HepG2 (cell line): ENCODE results near the gene ZC3H18. TPM values are rescaled to one million over a fixed set of nuclear protein-coding genes. Genes with fewer than 3 reads are reported as not detected.

Experiments
- CEBPG ChIP-seq: IDR thresholded peaks from 2 replicates; pipeline ENCODE4 v1.6.1; 2016
- GATAD2A ChIP-seq: IDR thresholded peaks from 2 replicates; pipeline ENCODE4 v1.6.1; 2016
- KDM2A ChIP-seq: sonication (generic); formaldehyde crosslinking; IDR thresholded peaks from 2 replicates; pipeline ENCODE4 v1.4.0; 2020; ENCODE audit warnings: low read depth, missing genetic modification reagents, borderline replicate concordance
- MAFG ChIP-seq: sonication (generic); formaldehyde crosslinking; IDR thresholded peaks from 2 replicates; pipeline ENCODE4 v1.5.1; 2020; ENCODE audit warnings: mild to moderate bottlenecking, missing genetic modification reagents
- REXO4 ChIP-seq: sonication (generic); formaldehyde crosslinking; IDR thresholded peaks from 2 replicates; pipeline ENCODE4 v1.8.0; 2022; ENCODE audit warnings: missing genetic modification reagents, mild to moderate bottlenecking, borderline replicate concordance
- STAG1 ChIP-seq: sonication (generic); formaldehyde crosslinking; IDR thresholded peaks from 2 replicates; pipeline ENCODE4 v1.4.0; 2020; ENCODE audit warnings: missing genetic modification reagents
- TCF7 ChIP-seq: sonication (generic); IDR thresholded peaks from 2 replicates; pipeline ENCODE4 v1.6.1; 2016; ENCODE audit warnings: antibody characterized with exemption, low read depth
- ZNF180 ChIP-seq: sonication (generic); formaldehyde crosslinking; IDR thresholded peaks from 2 replicates; pipeline ENCODE4 v1.4.0; 2020; ENCODE audit warnings: low read depth, missing genetic modification reagents, borderline replicate concordance
- ZNF766 ChIP-seq: sonication (generic); formaldehyde crosslinking; IDR thresholded peaks from 2 replicates; pipeline ENCODE4 v1.5.0; 2020; ENCODE audit warnings: missing genetic modification reagents, borderline replicate concordance
- ZNF772 ChIP-seq: sonication (generic); formaldehyde crosslinking; IDR thresholded peaks from 2 replicates; pipeline ENCODE4 v1.5.0; 2020; ENCODE audit warnings: mild to moderate bottlenecking, missing genetic modification reagents
- polyA plus RNA-seq, 8 experiments: library from polyadenylated mRNA; depleted of rRNA in 3 of 8; stranded (reverse) in 7 of 8; unstranded in 1 of 8; fragments of >200 nt; fragmentation: Illumina TruSeq in 4 of 8; extraction: Trizol in 4 of 8; gene quantifications; 2 replicates each; pipeline versions ENCODE4 v1.2.1 to v1.2.3, GENCODE V29; 2011 to 2016; ENCODE audit warnings: low read depth in 4 of 8, missing spikeins in 1 of 8, mixed read lengths in 1 of 8; ENCODE audit not compliant: insufficient read depth in 1 of 8
- total RNA-seq, 5 experiments: library from RNA; depleted of rRNA; stranded (reverse); fragments of >200 nt; fragmentation: Illumina TruSeq; extraction: Trizol; gene quantifications; 2 replicates each; pipeline ENCODE4 v1.2.3, GENCODE V29; 2016; ENCODE audit warnings: low read depth in 1 of 5
- TF ChIP-seq, protein P1 (sequence below): sonication (generic); formaldehyde crosslinking; IDR thresholded peaks from 2 replicates; pipeline ENCODE4 v1.8.0; 2022; ENCODE audit warnings: mild to moderate bottlenecking, missing genetic modification reagents; ENCODE audit not compliant: insufficient replicate concordance
- TF ChIP-seq, protein P2 (sequence below): sonication (generic); formaldehyde crosslinking; IDR thresholded peaks from 2 replicates; pipeline ENCODE4 v1.5.0; 2020; ENCODE audit warnings: missing genetic modification reagents
- TF ChIP-seq, protein P3 (sequence below): sonication (generic); formaldehyde crosslinking; IDR thresholded peaks from 2 replicates; pipeline ENCODE4 v1.5.1; 2020; ENCODE audit warnings: mild to moderate bottlenecking, missing genetic modification reagents, moderate library complexity
- TF ChIP-seq, protein P4 (sequence below): sonication (generic); formaldehyde crosslinking; IDR thresholded peaks from 2 replicates; pipeline ENCODE4 v1.5.0; 2020; ENCODE audit warnings: missing genetic modification reagents

ZC3H18 gene
- total and polyA plus RNA-seq, 2 of the 13 experiments (the other 11 are each of a cell fraction or from before 2014, with no cell fraction given) = 11.2 to 27.4 TPM

- TF ChIP-seq KDM2A (CRISPR knock-in tag) (peak; percentile 34; the same call in 1 of the 2 replicates), ZNF772 (no peak), CEBPG (CRISPR knock-in tag) (no peak), ZNF766 (no peak), MAFG (CRISPR knock-in tag) (no peak), ZNF180 (CRISPR knock-in tag) (no peak), TCF7 (no peak), REXO4 (CRISPR knock-in tag) (no peak), STAG1 (CRISPR knock-in tag) (peak; percentile 66), GATAD2A (0 out of 2 replicates have a peak, but pooled peaks have one; percentile 14)
- TF ChIP-seq, protein P1, sequence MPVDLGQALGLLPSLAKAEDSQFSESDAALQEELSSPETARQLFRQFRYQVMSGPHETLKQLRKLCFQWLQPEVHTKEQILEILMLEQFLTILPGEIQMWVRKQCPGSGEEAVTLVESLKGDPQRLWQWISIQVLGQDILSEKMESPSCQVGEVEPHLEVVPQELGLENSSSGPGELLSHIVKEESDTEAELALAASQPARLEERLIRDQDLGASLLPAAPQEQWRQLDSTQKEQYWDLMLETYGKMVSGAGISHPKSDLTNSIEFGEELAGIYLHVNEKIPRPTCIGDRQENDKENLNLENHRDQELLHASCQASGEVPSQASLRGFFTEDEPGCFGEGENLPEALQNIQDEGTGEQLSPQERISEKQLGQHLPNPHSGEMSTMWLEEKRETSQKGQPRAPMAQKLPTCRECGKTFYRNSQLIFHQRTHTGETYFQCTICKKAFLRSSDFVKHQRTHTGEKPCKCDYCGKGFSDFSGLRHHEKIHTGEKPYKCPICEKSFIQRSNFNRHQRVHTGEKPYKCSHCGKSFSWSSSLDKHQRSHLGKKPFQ (CRISPR knock-in tag) = peak; percentile 96
- TF ChIP-seq, protein P2, sequence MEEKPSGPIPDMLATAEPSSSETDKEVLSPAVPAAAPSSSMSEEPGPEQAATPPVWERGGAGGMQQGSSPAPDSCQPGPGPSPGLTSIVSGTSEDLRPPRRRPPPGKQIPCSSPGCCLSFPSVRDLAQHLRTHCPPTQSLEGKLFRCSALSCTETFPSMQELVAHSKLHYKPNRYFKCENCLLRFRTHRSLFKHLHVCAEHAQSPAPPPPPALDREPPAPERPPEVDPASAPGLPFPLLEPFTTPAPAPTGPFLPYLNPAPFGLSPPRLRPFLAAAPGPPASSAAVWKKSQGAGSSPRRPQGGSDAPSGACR = 0 out of 2 replicates have a peak, but pooled peaks have one; percentile 59
- TF ChIP-seq, protein P3, sequence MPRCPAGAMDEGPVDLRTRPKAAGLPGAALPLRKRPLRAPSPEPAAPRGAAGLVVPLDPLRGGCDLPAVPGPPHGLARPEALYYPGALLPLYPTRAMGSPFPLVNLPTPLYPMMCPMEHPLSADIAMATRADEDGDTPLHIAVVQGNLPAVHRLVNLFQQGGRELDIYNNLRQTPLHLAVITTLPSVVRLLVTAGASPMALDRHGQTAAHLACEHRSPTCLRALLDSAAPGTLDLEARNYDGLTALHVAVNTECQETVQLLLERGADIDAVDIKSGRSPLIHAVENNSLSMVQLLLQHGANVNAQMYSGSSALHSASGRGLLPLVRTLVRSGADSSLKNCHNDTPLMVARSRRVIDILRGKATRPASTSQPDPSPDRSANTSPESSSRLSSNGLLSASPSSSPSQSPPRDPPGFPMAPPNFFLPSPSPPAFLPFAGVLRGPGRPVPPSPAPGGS = no peak
- TF ChIP-seq, protein P4, sequence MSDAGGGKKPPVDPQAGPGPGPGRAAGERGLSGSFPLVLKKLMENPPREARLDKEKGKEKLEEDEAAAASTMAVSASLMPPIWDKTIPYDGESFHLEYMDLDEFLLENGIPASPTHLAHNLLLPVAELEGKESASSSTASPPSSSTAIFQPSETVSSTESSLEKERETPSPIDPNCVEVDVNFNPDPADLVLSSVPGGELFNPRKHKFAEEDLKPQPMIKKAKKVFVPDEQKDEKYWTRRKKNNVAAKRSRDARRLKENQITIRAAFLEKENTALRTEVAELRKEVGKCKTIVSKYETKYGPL = no peak
Measured at GRCh38 chr16:88558457-88559442, 11.5 kb upstream of the ZC3H18 start (continued).
